ENCODE data around the gene DAZAP2.
"Not testable (repeated sequence)": the region's sequence is repeated elsewhere in the genome, so short reads cannot be mapped to it uniquely, and the experiment has no call there.

Gene DAZAP2

DNA sequence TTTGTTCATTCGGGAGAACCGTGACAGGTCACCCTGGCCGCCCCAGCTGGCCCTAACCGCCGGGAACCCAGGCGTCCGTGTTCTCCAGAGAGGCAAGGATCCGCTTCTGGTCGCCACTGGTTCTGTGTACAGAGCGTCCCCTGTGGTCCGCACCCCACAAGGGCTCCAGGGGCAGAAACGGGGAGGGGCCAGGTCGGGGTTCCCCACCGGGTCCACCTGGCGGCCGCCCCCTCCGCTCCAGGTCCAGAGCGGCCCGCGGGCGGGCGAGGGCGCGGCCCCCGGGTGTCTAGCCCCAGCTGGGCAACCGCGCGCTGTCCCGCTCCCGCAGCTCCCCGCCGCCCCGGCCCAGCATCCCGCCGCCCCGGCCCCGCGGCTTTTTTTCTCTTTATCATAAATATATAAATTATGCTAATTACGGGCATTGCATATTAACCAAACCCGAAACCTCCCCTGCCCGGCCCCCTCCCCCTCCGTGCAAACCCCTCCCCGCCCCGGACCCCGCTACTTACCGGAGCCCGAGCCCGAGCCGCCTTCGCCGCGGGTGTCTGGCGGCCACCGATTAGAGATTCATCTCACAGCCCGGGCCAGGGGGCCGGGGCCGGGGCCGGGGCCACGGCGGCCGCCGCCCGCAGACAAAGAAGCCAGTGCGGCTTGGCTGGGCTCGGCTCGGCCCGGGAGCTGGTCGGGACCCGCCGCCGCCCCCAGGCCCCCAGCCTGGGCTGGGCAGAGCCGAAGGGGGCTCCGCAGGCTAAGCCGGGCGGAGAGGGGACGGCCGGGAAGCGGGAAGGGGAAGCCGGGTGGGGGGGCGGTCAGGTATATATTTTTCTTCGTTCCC is 21.3 kb upstream of the DAZAP2 start:
- DNase-seq, result no peak

DNA sequence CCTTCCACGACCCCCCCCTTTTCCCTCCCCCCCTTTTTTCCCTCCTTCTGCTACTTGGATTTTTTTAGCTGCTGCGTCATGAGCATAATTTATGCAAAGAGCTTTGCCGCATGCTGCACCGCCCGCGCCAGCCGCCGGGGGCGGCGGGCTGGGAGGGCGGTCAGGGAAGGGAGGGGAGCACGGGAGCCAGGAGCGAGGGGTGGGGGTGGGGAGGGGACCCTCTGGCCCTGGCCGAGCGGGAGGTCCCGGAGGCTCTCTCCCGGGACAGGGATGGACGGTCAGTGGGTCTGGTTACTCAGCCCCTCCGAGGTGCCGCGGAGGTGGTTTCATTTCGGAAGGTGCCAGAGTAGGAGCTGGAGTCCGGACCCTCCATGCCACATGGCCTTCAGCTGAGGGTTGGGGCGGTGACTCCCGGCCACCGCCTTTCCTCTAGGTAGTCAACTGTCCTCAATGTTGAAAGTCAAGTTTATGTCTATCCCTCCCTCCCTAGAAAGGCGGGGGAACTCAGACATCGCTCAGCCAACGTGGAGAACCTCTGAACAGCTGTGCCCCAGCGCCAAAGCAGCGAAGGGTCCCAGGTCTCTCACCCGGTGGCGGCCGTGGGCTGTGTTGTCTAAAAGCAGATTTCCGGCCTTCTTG is 20.5 kb upstream of the DAZAP2 start, which contains the start of gene POU6F1:
Gene POU6F1, minus strand, starts transcription at position 95 of the 639 bp plus-strand sequence. CDS start 11,226 bp downstream, outside the sequence.
- peak; percentile 55 for DNase-seq

DNA sequence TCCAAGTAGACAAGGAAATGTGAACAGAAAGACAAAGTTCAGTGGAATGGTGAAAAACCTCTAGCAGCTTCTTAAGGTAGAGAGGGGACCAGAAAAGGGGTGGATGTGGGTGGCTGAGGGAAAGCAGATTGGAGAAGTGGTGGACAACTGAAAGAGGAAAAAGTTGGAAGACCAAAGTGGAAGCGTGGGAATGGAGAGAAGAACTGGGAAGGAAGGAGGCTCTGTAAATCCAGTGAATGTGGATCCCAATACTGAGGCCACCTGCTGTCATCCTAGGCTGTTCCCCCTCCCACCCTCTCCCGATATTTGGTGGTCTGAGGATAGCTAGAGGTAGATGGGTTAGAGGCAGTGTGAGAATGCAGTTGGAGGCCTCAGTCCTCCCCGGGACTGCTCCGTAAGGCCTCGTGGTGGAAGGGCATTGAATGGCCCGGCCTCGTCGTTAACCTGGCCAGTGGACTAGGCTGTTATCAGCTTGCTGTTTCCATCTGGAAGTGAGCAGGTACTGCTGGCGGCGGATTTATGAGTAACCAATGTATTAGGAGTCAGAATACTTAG is 19.9 kb upstream of the DAZAP2 start:
- DNase-seq, result no peak

DNA sequence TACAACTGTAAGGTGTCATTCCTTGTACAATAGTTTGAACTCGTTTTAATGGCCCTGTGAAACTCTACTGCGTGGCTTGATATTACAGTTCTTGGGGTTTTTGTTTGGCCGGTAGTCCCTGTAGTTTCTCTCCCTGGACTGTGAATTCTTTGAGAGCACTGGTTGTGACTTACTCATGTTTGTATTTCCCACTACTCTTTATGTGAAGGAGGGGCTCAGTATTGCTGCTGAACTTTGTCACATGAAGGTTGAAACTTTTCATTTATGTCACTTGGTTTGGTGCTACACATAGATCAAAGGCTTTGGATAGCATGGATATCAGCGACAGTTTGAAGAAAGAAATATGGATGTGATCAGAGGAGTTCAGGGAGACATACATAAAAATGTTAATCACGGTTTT is 19.3 kb upstream of the DAZAP2 start:
- DNase-seq, result no peak

DNA sequence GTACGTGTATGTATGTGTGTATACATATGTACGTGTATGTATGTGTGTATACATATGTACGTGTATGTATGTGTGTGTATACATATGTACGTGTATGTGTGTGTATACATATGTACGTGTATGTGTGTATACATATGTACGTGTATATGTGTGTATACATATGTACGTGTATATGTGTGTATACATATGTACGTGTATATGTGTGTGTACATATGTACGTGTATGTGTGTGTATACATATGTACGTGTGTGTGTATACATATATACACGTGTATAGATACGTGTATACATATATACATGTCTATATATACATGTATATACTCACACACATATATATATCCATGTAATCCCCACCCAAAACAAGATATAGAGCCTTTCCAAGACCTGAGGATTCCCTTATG is 18.8 kb upstream of the DAZAP2 start:
- DNase-seq, result not testable (repeated sequence)

DNA sequence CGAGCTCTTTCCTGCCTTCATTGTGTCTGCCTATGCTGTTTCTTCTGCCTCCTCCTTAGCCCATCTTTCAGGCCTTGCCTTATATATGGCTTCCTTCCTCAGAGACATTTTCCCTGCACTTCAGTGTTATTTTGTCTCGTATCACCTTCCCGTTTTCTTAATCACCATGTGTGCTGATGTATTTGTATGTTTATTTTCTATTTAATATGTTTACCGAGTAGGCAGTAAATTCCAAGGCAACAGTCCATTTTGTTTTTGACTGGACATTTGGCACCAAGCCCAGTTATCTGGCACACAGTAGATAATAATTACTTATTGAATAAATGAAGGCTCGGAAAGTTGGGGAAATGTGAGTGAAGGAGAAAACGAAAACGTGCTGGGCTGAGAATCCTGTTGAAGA is 16.2 kb upstream of the DAZAP2 start:
- no peak for DNase-seq

DNA sequence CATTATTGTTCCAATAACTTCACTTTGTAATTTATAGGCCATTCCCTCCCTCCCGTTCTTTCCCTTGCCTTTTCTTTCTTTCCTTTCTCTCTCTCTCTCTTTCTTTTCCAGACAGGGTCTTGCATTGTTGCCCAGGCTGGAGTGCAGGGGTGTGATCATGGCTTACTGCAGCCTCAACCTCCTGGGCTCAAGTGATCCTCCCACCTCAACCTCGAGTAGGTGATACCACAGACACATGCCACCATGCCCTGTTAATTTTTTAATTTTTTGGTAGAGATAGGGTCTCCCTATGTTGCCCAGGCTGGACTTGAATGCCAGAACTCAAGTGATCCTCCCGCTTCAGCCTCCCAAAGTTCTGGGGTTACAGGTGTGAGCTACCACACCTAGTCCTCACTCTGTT is 14.0 kb upstream of the DAZAP2 start:
- DNase-seq, result no peak

DNA sequence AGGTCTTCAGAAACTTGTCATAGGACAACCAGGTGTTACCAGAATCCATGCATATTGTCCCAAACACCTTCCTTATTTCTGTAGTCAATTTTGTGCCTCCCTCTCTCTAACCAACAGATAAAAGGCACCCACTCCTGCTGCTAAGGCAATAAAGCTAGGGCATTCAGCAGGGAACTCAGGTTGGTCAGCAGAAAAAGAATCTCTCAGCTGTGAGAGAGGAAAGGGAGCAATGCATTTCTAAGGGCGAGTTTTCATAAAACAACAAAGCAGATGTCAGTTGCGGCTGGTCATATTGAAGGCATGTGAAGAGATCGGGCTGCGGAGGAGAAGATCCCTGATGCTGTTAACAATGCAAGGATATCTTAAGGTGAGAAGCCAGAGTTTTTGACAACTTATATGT is 13.4 kb upstream of the DAZAP2 start:
- DNase-seq, result no peak

DNA sequence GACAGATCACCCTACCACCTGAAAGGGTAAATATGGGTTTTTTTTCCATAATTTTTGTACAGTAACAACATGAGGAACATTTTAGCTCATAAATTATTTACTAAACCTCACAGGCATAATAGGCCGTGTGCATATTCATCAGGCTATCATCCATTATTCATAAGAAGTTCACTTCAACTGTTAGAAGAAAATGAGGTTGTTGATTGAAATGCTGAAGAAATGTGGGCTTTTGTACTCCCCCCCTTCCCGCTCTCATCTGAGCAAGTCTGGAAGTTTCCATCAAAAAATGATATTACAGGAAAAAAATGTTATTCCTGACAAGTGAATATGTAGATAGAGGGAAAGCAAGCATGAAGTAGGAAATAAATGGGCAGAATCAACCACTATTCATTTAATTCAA is 12.9 kb upstream of the DAZAP2 start:
- no peak for DNase-seq

DNA sequence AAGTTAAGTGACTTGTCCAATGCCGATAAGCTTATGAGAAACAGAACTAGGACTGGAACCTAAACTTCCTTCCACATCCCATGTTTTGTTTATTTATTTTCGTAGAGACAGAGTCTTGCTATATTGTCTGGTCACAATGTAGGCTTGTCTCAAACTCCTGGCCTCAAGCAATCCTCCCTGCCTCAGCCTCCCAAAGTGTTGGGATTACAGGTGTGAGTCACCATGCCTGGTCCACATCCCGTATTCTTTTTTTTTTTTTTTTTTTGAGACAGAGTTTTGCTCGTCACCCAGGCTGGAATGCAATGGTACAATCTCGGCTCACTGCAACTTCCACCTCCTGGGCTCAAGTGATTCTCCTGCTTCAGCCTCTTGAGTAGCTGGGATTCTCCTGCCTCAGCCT is 11.5 kb upstream of the DAZAP2 start:
- not testable (repeated sequence) for DNase-seq

DNA sequence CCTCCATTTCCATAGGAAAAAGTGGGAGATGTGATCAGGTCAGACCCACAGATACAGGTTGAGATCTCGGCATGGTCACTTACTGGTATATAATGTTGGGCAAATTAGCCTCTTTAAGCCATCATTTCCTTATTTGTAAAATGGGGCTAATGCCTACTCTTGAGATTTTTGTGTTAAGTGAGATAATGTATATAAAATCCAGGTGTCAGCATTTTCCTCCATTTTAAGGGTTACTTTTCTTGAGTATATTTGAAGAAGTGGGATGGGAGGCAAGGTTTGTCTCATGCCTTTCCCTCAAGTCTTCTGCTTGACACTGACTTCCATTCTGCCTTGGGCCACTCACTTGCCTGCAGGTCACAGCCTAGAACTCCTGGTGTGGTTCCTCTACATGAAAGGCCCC is 10.7 kb upstream of the DAZAP2 start:
- no peak for DNase-seq

DNA sequence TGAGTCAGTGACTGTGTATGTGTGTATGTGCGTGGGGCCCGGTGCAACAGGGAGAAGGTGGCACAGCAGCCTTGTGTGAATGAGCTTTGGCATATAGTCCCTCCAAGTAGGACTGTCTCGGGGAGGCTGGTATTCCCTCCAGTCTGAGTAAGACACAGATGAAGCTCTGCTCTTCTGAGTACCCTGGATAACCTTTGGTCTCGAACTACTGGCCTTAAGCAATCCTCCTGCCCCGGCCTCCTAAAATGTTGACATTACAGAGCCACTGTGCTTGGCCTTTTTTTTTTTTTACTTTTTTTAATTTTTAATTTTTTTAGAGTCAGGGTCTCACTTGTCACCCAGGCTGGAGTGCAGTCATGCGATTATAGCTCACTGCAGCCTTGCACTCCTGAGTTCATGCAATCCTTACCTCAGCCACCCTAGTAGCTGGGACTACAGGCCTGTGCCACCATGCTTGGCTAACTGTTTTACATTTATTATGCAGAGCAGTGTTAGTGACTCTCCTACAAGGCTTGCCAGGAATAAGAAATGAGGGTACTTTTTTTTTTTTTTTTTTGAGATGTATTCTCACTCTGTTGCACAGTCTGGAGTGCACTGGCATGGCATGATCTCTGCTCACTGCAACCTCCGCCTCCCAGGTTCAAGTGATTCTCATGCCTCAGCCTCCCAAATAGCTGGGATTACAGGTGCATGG is 9.4 kb upstream of the DAZAP2 start:
- DNase-seq, result no peak

DNA sequence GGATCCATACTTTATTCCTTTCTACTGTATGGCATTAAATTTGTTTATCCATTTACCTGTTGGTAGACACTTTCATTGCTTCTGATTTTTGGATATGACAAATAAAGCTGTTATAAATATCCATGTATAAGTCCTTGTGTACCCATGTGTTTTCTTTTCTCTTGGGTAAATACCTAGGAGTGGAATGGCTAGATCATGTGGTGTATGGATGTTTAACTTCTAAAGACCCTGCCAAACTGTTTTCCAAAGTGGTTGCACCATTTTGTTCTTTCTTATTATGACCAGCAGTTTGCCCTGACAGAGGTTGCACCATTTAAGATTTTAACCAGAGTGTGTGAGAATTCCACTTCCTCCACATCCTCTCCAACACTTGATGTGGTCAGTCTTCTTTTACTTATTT is 6.0 kb upstream of the DAZAP2 start:
- DNase-seq, result no peak

DNA sequence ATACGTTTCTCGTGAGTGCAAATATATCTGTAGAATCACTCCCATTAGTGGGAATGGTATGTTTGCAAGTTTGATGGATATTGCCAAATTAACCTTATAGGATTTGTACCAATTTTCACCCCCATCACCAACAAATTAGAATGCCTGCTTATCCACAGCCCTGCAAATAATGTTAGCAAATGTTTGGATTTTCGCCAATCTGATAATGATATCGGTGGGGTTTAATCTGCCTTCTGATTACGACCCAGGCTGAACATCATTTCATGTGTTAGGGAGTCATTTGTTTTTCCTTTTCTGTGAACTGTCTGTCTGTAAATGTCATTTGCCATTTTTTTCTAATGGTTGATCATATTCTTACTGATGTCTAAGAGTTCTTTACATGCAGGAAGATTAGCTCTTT is 4.1 kb upstream of the DAZAP2 start:
- no peak for DNase-seq

DNA sequence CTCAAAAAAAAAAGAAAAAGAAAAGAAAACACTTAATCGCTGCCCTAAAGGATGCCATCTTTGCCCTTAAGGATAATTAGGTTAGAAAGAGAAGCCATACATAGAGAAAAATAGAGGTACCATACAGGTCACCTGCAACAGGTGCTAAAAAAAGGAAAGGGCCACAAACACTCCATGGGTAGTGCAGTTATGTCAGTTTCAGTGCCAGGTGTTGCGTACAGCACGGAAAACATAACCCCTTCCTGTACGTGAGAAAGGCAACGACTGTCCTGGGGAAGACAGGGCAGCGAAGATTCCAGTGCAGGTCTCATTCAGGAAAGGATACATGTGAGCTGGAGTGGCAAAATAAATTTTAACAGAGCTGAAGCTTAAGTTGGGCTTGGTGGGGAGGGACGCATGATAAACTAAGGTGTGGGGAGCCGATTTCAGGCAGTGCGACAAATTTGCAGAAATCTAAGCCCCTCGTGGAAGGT is 553 bp upstream of the DAZAP2 start:
- DNase-seq, result peak; percentile 62

DNA sequence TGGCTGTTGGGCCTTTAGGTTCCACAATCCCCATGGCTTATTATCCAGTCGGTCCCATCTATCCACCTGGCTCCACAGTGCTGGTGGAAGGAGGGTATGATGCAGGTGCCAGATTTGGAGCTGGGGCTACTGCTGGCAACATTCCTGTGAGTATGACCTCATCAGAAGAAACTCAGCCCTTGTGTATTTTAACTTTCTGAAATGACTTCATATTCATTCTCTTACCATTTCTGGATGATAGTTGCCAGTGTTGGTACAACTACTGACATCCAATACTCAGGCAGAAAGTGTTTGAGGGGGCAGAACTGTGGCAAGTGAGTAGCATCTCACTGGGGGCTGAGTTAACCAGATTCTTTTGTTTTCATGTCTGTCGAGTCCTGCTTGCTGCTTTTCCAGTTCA is 2.3 kb downstream of the DAZAP2 start:
- no peak for DNase-seq

DNA sequence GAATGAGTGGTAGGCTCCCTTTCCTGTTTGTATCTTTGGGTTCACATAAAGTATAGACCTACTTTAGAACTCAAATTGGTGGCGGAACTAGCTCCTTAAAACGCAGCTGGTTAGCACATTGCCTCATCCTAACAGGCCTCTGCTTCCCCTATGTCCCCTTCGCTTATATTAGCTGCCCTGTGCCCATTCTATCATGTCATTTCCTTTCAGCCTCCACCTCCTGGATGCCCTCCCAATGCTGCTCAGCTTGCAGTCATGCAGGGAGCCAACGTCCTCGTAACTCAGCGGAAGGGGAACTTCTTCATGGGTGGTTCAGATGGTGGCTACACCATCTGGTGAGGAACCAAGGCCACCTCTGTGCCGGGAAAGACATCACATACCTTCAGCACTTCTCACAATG is 3.5 kb downstream of the DAZAP2 start:
- no peak for DNase-seq

DNA sequence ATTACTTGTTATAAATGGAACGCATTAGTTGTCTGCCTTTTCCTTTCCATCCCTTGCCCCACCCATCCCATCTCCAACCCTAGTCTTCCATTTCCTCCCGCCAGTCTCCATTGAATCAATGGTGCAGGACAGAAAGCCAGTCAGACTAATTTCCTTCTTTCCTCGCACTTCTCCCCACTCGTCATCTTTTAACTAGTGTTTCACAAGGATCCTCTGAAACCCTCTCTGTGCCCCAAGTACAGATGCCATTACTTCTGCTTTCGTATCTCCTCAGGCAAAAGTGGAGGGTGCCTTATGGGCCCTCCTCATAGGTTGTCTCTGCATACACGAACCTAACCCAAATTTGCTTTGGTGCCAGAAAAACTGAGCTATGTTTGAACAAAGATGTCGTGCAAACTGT is 4.2 kb downstream of the DAZAP2 start:
- no peak for DNase-seq

DNA sequence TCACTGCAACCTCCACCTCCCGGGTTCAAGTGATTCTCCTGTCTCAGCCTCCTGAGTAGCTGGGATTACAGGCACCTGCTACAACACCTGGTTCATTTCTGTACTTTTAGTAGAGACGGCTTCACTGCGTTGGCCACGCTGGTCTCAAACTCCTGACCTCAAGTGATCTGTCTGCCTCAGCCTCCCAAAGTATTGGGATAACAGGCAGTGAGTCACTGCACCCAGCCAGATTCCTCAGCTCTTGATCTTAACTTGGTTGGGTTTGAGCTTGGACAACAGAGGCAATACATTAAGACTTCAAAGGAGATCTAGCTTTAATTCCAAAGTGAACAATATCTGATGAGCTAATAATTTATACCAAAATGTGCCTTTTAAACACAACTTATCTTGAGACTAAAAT is 5.6 kb downstream of the DAZAP2 start:
- DNase-seq, result no peak

DNA sequence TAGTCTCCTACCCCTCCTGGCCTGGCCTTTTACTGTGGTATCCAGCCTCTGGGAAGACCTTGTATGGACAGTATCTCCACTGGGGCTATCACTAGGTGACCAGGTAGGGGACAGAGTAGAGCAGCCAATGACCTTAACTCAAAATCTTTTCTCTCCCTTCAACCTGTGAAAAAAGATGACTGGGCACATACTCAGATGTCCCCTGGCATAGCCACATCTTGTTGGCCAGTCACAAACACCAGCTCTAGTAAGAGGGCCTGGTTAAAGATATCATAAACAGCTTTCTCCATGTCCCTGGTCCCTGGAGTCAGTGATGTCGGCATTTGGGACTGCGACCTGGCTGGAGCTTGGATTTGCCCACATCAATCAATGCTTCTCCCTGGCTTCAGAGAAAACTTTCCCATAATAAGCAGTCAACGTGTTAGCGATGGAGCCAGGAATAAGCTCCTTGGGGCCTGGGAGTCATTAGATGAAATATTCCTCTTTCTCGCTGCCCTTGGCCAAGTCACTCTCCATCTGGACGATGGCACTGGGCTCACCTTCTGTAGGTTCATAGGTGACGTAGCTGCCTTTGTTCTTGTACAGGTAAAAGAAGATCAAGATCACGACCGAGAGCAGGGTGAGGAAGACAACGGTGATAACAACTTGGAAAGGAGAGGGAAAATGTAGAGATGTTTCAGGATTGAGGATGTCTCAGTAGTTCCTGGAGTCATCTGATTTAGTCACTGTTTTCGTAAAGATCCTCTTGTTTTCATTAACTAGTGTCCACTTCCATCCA is 7.0 kb downstream of the DAZAP2 start:
- DNase-seq, result no peak

DNA sequence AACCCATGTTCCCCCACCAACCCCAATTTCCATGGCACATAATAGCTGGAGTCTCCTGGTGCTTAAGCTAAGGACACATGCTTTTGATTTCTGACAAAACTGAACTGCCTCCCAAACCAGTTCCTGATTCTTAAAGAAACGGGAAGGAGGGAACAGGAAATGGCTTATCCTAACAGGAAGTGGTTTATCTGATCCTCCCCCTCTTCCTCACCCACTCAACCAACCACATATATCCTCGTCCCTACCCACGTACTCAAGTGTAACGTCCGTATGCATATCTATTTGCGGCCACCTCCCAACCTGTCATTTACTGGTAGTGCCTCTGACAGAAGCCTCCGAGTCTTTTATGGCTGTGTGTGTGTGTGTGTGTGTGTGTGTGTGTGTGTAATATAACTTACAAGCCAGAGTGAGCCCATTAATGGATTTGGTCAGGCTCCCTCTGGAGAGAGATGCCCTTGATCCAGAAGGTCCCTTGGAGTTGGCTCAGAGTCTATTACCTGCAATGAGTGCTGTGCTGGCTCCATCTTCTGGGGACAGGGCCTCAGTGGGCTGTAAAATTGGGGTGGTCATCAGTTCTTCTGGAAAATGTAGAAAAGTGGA is 7.7 kb downstream of the DAZAP2 start:
- peak; percentile 47 for DNase-seq

DNA sequence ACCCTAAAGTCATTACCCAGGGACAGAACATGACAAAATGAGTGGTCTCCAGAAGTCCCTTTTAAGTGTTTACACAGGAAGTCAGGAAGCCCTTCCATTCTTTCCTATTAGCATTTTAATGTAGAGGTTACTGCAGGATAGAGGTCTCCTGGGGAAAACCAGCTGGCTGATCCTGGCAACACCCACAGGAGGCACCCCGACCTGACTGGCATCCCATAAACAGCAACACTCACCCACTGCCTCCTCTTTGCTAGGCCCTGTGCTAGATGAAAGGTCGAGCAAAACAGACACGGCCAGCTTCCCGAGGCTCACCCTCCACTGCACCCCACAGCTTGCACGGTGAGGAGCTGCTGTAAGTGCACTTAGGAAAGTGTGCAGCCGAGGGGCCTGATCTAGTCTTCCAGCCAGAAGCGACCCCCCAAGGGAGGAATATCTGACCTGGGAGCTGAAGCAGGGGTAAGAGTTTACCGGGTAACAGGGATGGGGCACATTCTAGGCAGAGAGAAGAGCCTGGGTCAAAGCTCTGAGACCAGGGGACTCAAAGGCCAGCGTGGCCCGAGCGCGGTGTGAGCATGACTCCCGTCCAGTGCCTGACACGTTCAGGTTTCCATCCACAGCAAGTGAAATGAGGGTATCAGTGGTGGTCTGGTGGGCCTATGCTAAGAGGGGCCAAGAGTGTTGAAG is 9.0 kb downstream of the DAZAP2 start:
- DNase-seq, result peak; percentile 36

All from NCI-H2029 (cell line).